Measurements from ENCODE around the gene PACRG. TPM values are rescaled to one million over a fixed set of nuclear protein-coding genes. Genes with fewer than 3 reads are reported as not detected.

The PACRG gene
- total and polyA plus RNA-seq, 2 experiments from 2014 or later = 0.83 to 3.7 TPM

- Histone ChIP-seq H3K27me3 (no peaks in the 10 kb centered on the region), H3K36me3 (no peaks in the 10 kb centered on the region), H3K4me1 (ENCODE audit: low read depth) (peaks cover 44% of the 10 kb centered on the region), H3K4me3 (no peak overlapping the region), H3K27ac (peak overlapping the region; percentile 86), H3K9me3 (ENCODE audit: low read depth) (no peaks in the 10 kb centered on the region)
- no peak for DNase-seq (ENCODE audit: low read depth in 1 of 2, low spot score in 1 of 2)
- TF ChIP-seq CTCF (IDR thresholded peaks at IDR 0.05; ENCODE audit: low read depth, low read length) = no peak
Measured at GRCh38 chr6:163342571-163343539, 615.1 kb downstream of the PACRG start.

GRCh38 chr6:163343609-163344008, 615.8 kb downstream of the PACRG start:
- TF ChIP-seq CTCF (IDR thresholded peaks at IDR 0.05; ENCODE audit: low read depth, low read length) = no peak
- Histone ChIP-seq H3K4me1 (ENCODE audit: low read depth) (peaks cover 37% of the 10 kb centered on the region), H3K27me3 (no peaks in the 10 kb centered on the region), H3K27ac (no peak overlapping the region), H3K4me3 (no peak overlapping the region), H3K36me3 (no peaks in the 10 kb centered on the region), H3K9me3 (ENCODE audit: low read depth) (no peaks in the 10 kb centered on the region)
- no peak for DNase-seq (ENCODE audit: low read depth in 1 of 2, low spot score in 1 of 2)

GRCh38 chr6:163344411-163344810, 616.6 kb downstream of the PACRG start:
- no peaks in the 10 kb centered on the region for H3K27me3 ChIP-seq
- no peak for TF ChIP-seq CTCF (IDR thresholded peaks at IDR 0.05; ENCODE audit: low read depth, low read length)
- H3K9me3 ChIP-seq (ENCODE audit: low read depth) = no peaks in the 10 kb centered on the region
- no peak overlapping the region for H3K27ac ChIP-seq
- peaks cover 35% of the 10 kb centered on the region for H3K4me1 ChIP-seq (ENCODE audit: low read depth)
- H3K4me3 ChIP-seq = no peak overlapping the region
- H3K36me3 ChIP-seq = no peaks in the 10 kb centered on the region
- no peak for DNase-seq (ENCODE audit: low read depth in 1 of 2, low spot score in 1 of 2)

GRCh38 chr6:163345931-163346330, 618.2 kb downstream of the PACRG start:
- H3K4me1 ChIP-seq (ENCODE audit: low read depth) = peaks cover 23% of the 10 kb centered on the region
- no peak overlapping the region for H3K4me3 ChIP-seq
- no peaks in the 10 kb centered on the region for H3K9me3 ChIP-seq (ENCODE audit: low read depth)
- no peaks in the 10 kb centered on the region for H3K36me3 ChIP-seq
- H3K27me3 ChIP-seq = no peaks in the 10 kb centered on the region
- DNase-seq (ENCODE audit: low read depth in 1 of 2, low spot score in 1 of 2) = no peak
- H3K27ac ChIP-seq = no peak overlapping the region
- TF ChIP-seq CTCF (IDR thresholded peaks at IDR 0.05; ENCODE audit: low read depth, low read length) = no peak

- TF ChIP-seq CTCF (IDR thresholded peaks at IDR 0.05; ENCODE audit: low read depth, low read length) = no peak
- Histone ChIP-seq H3K27ac (no peak overlapping the region), H3K4me3 (no peak overlapping the region), H3K4me1 (ENCODE audit: low read depth) (peaks cover 18% of the 10 kb centered on the region), H3K27me3 (no peaks in the 10 kb centered on the region), H3K9me3 (ENCODE audit: low read depth) (no peaks in the 10 kb centered on the region), H3K36me3 (no peaks in the 10 kb centered on the region)
- no peak for DNase-seq (ENCODE audit: low read depth in 1 of 2, low spot score in 1 of 2)
Measured at GRCh38 chr6:163346497-163346961, 618.8 kb downstream of the PACRG start.

Measured in cardiac muscle cell (in vitro differentiated cells and primary cell).